Keratinocyte (primary cell): Measurements from ENCODE around the gene SF1.

Experiments
- EZH2 ChIP-seq: IDR thresholded peaks from one replicate; pipeline ENCODE4 v1.6.1; 2012; ENCODE audit warnings: inconsistent platforms, mild to moderate bottlenecking, low read length, moderate library complexity
- TF ChIP-seq, protein P1 (sequence below), 3 experiments: IDR thresholded peaks in 1 of 3; conservative IDR thresholded peaks in 1 of 3; optimal IDR thresholded peaks in 1 of 3; 2 replicates in 2 of 3; 3 replicates in 1 of 3; pipeline versions ENCODE3 to v1.5.1; 2011; ENCODE audit warnings: low read length in 3 of 3, mild to moderate bottlenecking in 3 of 3, moderate library complexity in 2 of 3, control low read depth in 1 of 3, inconsistent platforms in 1 of 3; ENCODE audit not compliant: insufficient read depth in 2 of 3; ENCODE audit errors: extremely low read depth in 1 of 3

DNA sequence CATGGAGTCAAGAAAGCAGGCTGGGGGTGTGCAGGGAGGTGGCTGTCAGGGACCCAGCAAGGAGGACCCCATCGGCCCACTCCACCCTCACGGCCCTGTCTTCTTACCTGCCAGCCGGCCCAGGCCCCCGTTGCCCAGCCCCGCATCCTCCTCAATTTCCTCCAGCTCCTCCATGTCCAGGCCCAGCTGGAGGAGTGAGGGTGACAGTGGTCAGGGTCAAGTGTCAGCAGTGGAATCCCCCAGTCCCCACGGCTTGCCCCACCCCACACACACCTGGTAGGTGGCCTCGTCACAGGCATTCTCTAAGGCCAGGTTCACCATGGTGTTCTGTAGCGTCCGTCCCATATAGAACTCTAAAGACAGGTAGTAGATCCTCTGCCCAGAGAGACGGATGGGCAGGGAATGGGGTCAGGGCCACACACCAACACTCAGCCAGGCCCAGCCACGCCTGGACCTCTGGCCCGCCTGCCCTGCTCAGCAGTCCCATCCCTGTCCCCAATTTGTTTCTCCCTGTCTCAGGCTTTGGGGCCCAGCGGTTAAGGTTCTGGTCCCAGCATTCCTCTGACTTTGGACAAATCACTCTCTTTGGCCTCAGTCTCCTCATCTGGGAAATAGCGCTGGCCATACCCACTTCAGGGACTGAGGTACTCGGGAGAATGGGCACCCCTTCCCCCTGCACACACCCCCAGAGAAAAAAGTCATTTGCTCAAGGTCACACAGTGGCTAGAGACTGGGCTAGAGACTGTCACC is 19.8 kb downstream of the SF1 start:
- TF ChIP-seq EZH2: no peak
- TF ChIP-seq, protein P1, sequence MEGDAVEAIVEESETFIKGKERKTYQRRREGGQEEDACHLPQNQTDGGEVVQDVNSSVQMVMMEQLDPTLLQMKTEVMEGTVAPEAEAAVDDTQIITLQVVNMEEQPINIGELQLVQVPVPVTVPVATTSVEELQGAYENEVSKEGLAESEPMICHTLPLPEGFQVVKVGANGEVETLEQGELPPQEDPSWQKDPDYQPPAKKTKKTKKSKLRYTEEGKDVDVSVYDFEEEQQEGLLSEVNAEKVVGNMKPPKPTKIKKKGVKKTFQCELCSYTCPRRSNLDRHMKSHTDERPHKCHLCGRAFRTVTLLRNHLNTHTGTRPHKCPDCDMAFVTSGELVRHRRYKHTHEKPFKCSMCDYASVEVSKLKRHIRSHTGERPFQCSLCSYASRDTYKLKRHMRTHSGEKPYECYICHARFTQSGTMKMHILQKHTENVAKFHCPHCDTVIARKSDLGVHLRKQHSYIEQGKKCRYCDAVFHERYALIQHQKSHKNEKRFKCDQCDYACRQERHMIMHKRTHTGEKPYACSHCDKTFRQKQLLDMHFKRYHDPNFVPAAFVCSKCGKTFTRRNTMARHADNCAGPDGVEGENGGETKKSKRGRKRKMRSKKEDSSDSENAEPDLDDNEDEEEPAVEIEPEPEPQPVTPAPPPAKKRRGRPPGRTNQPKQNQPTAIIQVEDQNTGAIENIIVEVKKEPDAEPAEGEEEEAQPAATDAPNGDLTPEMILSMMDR (optimal IDR thresholded peaks at IDR 0.05 in 1 of 3, IDR thresholded peaks at IDR 0.05 in 1 of 3, conservative IDR thresholded peaks at IDR 0.05 in 1 of 3; ENCODE audit: extremely low read depth in 1 of 3, insufficient read depth in 2 of 3, low read length in 3 of 3): no peak
